ENCODE results near the gene NPAS3.

- TF ChIP-seq, protein P1, sequence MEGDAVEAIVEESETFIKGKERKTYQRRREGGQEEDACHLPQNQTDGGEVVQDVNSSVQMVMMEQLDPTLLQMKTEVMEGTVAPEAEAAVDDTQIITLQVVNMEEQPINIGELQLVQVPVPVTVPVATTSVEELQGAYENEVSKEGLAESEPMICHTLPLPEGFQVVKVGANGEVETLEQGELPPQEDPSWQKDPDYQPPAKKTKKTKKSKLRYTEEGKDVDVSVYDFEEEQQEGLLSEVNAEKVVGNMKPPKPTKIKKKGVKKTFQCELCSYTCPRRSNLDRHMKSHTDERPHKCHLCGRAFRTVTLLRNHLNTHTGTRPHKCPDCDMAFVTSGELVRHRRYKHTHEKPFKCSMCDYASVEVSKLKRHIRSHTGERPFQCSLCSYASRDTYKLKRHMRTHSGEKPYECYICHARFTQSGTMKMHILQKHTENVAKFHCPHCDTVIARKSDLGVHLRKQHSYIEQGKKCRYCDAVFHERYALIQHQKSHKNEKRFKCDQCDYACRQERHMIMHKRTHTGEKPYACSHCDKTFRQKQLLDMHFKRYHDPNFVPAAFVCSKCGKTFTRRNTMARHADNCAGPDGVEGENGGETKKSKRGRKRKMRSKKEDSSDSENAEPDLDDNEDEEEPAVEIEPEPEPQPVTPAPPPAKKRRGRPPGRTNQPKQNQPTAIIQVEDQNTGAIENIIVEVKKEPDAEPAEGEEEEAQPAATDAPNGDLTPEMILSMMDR (IDR thresholded peaks at IDR 0.05): no peak
- TF ChIP-seq POLR2A (IDR thresholded peaks at IDR 0.05): no peak
Observed at GRCh38 chr14:33402604-33403003, 463.9 kb downstream of the NPAS3 start.

Data from tibial nerve (tissue), 3 donors.